GM19372 (cell line): ENCODE measurements around the gene ADAM8.

Experiments
- ATAC-seq: cut with Tn5 transposase; IDR thresholded peaks from one replicate; pipeline ENCODE4 v1.9.1; 2021; ENCODE audit warnings: mild to moderate bottlenecking, low read depth, moderate library complexity; ENCODE audit not compliant: unreplicated experiment

Gene ADAM8

DNA sequence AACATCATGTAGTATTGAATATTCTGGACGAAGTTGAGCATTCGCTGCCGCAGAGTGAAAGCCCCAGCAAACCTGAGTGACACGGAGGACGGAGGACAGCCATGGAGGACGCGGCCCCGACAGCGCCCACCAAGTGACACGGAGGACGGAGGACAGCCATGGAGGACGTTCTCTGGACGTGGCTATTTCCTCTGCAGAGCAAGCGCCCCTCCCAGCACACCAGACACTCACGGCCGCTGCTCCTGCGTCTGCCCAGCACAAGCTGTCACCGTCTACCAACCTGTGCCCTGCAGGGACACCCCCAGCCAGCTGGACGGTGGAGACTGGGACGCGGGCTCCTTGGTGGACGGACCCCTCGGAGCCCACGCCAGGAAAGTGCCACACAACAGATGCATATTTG is 7.3 kb upstream of the ADAM8 start:
- no peak for ATAC-seq

DNA sequence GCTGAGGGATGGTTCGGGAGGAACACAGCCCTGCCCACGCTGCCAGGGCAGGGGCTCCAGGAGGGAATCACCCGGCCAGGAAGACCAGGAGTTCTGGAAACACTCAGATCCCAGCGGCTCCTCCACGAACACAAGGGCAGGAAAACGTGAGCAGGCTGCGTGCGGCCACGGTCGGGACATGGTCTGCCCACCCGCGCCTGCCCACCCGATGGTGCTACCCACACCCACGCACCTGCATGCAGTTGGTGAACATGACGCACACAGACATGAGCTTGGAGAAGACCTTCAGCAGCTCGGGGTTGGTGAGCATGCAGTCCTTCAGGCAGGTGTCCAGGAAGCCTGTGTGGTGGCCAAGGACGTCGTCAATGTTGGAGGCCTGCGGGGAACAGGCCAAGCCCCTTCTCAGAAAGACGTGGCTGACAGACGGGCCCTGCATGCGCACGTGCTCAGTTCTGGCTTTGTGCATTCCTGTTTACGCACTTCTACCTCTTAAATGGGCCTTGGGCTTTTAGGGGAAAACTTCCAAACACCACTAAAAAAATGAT is 6.2 kb upstream of the ADAM8 start:
- no peak for ATAC-seq

DNA sequence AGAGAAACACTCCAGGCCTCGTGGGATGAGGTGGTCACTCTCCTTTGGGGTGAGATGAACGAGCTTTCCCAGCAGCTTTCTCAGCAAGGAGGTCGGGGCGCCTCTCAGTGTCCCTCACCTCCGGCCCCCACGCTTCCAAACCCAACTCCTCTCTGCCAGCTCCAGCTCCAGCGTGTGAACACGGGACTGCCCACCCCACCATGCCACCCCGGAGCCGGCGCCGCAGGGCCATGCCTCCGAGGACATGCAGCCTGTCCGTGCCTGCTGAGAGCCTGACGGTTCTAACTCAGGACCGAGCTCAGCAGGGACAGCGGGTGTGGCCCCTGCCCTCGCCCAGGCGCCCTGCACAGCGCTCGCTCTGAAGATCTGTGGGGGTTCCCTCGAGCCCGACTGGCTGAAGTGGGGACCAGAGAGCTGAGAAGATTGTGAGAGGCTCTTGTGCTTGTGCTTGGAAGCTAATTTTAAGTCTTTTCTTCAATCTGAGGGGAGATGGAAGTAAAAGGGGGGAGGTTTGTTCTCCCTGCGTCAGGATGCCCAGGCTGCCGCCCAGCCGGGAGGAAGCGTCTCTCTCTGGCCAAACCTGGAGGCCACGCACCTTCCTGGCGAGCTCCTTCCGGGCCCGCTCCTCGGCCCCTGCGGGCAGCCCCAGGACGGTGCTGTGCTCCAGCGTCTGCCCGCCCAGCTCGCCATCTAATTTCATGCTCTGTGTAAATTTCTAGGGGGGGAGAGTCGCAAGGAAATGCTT is 5.1 kb upstream of the ADAM8 start:
- ATAC-seq = no peak

DNA sequence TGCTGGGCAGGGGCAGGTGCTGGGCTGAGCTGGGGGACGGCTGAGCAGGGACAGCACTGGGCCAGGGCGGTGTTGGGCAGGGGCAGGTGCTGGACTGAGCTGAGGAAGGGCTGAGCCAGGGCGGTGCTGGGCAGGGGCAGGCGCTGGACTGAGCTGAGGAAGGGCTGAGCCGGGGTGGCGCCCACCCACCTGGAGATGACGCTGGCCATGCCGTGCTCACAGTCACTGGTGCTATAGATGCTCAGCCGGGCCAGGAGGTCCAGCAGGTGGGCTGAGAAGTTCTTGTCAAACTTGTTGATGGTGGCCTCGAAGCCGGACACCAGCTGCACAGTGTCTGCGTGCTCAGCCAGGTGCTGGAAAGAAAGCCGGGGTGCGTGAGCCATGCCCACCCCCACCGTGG is 4.4 kb upstream of the ADAM8 start:
- no peak for ATAC-seq

DNA sequence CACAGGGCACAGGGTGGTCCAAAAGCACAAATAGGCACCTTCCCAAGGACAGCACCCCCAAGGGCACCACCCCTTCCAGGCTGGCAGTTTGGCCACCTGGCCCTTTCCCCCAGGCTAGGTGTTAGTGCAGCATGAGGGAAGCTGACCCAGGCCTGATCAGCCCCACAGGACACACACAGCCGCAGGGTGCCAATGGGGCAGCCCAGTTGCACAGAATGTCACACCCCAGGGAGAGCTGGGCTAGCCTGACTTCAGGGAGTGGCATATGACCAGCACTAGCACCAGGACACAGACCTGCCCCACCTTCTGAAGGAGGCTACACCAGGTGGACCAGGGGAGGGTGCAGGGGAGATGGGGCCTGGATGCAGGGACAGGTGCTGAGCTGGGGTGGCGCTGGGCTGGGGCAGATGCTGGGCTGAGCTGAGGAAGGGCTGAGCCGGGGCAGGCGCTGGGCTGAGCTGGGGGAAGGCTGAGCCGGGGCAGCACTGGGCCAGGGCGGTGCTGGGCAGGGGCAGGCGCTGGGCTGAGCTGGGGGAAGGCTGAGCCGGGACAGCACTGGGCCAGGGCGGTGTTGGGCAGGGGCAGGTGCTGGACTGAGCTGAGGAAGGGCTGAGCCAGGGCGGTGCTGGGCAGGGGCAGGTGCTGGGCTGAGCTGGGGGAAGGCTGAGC is 3.9 kb upstream of the ADAM8 start:
- no peak for ATAC-seq

DNA sequence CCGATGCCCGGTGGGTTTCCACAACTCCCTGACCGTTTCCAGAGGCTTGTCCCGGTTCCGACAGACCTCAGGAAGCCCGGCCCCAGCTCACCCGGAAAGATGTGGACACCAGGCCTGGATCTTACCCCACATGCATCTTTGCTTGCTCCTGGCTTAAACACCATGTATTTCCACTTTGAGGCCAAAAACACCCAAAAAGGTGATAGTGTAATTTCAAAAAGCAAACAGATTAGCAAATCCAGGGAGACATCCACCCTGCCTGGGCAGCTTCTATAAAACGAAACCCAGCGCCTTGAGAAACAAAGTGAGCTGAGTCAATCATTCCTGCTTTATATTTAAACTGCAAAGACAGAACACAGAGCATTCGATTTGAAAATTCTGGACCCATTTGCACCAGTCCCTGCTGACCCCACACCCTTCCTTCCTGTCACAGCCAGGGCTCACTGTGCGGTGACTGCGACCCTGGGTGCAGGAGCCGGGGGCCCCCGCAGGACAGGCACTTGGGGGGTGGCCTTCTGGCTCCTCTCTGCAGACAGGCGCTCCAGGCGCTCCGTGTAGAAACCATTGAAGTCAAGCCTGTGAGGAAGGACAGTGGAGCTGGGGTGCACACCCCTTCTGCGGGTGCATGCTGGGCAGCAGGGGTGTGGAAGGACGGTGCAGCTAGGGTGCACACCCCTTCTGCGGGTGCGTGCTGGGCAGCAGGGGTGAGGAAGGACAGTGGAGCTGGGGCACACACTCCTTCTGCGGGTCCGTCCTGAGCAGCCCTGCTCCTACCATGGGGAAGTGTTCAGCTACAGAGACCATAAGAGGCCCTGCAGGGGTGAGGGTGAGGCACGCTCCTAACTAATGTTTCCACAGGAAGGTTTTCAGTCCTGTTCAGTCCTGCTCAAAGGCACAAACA is 2.9 kb upstream of the ADAM8 start:
- no peak for ATAC-seq

DNA sequence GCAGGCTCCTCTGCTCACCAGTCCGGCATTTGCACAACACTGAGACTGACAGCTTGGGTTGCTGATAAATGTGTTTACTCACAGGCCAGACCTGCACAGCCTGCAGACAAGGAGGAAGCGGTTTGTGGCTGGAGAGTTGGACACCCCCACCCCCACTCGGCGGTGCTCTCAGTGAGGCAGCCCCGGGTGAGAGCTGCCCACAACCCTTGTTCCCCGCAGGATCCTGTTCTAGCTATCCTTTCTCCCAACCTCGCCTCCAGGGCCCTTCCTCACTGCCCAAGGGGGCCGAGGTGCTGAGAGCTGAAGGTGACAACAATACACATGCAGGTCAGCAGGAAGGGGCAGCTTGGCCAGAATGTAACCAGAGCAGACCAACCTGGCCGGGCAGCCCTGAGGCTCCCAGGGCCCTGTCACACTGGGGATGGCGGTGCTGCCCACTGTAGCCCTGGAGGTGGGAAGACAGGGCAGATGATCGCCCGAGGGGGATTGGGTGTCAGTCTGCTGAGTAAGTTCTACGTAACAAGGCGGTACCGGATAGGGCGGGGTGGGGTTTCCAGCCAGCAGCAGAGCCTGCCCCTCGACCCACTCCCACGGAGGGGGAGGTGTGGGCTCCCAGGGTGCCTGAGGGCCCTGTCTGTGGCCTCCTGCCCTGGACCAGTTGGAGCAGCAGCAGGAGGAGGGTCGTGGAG is 2.1 kb upstream of the ADAM8 start:
- peak; percentile 42 for ATAC-seq

DNA sequence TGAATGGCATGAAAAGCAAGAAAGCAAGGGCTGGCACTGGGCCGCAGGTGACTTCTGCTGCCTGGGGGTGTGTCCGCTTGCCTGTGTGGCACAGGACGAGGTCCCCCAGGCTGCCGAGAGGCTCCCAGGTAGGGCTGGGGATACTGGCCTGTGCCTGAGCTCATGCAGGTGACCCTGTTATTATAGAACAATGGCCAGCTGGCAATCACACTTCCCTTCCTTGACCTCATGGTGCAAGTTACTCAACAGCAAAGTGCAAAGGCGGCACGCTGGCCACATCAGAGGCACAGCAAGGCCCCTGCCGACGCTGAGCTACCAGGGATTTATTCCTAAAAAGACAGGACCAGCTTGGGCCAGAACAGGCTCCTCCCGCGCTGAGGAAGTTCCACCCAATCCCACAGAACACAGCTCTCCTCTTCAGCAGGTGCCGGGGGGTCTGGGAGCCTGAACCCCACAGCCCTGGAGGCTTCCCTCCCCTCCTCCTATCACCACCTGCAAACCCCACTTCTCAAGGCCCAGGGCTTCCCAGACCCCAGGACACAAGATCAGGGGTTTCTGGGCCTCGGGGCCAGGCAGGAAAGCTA is 1.4 kb upstream of the ADAM8 start:
- no peak for ATAC-seq

DNA sequence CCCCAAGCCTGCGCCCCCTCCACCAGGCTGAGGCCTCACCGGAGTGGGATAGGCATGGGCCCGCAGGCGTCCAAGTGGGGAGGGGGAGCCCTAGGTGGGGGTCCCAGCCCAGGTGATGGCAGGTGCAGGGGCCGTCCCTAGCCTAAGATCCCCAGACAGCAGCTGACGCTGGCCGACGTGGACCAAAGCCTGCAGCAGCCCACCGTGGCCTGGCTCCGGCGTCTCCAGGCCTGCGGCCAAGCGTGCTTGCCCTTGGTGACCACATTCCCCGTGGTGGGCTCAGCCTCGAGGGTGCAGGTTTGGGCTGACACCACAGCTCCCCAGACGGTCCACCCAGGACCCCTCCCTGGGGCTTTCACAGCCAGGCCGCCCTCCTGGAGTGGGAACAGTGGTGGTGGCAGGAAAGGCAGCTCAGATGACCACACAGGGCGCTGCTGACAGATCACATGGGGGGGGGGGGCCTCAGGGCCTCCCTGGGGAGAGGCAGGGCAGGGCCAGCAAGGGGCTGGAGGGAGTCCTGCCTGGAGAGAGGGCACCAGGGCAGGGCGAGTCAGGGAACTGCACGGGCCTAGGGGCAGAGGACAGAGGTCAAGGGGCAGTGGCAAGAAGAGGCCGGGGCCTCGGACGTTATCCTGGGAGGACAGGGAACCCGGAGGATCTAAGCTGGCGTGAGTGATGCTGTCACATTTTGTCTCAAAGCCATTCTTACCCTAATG is 767 bp upstream of the ADAM8 start:
- ATAC-seq = no peak

DNA sequence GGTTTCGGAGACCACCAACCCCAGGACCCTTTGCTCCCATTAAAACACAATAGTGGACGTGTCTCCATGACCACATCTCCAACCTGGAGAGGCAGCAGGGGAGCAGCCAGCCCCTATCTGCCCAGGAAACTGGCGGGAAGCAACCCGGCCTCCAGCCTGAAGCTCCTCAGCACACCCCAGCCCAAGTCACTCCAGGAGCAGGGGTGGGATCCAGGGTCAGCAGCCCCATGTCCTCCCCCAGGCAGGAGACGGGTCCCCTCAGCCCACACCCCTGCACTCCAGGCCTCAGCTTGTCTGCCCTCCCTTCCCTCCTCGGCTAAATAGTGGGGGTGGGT is 601 bp downstream of the ADAM8 start:
- ATAC-seq = no peak

DNA sequence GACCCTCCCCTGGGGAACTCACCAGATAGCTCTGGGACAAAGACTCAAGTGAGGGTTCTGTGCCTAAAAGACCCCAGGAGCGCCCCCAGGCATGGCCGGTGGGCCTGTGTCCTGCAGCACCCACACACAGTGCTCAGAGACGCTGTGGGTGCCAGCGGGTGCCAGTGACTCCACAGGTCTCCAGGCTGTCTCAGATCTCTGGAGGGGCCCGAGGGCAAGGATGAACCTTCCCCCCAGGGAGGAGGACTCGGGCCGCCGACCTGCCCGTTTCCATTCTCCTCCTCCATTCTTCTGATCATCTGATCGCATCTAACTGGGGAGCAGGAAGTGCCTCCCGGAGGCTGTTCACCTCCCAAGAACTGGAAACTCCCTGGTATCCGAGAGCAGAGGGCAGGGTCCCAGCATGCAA is 980 bp downstream of the ADAM8 start:
- ATAC-seq = peak; percentile 32

DNA sequence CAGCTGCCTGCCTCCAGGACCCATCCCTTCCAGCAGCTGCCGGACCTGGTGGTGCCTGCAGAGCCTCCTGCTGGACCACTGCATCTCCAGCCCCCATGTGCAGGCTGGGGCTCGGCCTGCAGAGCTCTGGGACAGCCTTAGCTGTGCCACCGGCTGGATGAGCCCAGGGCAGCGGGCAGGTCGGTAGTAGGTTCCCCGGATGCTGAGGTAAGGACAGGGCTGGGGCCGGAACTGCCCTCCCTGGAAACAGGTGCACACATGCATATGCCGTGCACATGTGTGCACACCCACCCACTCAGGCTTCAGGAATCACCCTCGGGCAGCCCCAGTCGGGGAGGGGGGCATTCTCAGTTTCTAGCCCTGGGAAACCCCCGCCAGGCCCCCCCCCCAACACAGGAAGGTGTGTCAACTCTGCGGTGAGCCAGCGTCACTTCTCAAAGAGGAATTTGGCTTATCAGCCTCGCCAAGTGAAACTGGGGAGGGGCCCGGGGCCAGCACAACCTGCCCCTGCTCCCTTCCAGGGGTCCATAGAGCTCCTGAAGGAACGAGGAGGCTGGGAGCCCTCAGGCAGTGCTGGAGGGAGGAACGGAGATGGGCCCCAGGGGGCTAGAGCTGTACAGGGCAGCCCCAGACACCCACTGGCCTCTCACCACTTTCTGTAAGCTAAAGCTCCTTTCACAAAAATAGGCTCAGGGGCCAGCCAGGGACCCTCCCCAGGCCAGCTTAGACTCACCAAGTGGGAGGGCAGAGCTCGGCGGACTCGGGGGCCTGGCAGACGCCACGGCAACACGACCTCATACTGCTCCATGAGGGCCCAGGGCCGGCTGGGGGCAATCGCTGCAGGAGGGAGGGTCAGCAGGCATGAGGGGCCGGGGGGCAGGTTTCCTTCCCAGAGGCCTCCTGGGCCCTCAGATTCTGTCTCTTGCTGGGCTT is 1.7 kb downstream of the ADAM8 start:
- ATAC-seq = peak; percentile 41

DNA sequence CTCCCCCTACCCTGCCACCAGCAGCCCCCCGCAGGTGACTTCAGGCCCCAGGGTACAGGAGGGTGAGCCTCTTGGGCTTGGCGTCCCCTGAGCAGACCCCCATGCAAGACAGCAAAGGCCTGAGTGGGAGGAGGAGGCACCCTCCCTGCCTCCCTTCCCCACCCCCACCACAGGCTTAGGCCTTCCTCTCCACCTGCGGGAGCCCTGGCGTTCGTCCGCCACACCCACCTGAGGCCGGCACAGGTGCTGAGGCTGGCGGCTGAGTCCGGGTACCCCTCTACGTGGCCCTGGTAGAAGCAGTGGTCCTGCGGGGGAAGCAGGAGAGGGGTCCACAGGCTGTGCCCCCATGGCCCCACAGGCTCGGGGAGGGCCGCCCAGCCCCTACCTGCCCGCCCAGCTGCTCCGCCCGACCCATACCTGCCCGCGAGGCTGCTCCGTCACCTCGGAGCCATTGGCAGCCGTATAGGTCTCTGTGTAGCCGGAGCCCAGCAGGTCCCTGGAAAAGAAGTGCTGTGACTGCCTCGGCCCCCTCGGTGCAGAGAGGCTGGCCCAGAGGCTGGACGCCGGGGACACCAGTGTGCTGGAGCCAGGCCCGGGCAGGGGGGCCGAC is 3.0 kb downstream of the ADAM8 start:
- no peak for ATAC-seq

DNA sequence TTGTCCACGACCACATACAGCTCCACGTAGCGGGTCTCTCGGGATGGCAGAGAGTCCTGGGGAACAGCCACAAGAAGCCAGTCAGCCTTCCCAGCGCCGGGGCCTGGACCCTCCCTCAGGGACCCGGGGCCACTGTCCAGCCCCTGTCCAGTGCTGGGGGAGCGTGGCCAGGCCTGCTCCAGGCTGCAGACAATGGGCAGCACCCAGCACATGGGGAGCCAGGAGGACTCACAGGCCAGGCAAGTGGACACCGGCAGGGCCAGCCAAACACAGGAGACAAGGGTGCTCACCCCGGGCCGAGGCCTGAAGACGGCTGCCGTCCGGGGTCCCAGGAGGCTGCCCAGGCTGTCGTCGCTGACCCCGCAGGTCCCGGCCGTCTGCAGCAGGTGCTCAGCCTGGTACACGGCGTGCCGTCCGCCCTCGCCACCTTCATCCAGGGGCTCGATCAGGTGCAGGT is 3.7 kb downstream of the ADAM8 start:
- ATAC-seq = no peak

DNA sequence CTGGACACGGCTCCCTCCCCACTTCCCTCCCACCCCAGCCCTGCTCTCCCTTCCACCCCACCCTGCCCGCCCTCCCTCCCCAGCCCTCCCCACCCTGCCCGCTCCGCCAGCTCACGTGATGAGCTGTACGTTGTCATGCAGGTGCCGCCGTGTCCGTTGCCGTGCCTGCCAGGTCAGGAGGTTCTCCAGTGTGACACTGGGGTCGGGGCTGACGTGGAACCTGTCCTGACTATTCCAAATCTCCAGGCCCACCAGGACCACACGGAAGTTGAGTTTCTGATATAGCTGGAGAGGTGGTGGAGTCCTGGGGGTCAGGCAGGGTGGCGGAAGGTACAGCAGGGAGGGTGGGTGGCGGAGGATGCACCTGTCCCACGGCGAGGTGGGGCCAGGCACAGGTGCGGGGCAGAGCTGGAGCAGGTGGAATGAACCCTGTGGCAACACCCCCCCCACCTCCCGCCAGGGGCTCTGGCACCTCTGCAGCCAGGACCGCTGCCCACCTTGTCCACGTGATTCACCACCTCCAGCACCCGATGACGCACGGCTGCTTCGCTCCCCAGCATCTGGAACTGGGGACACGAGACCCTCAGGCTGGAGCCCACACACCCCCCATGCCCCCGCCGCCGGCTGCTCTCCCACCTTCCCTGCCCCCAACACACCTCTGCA is 4.2 kb downstream of the ADAM8 start:
- ATAC-seq = no peak

DNA sequence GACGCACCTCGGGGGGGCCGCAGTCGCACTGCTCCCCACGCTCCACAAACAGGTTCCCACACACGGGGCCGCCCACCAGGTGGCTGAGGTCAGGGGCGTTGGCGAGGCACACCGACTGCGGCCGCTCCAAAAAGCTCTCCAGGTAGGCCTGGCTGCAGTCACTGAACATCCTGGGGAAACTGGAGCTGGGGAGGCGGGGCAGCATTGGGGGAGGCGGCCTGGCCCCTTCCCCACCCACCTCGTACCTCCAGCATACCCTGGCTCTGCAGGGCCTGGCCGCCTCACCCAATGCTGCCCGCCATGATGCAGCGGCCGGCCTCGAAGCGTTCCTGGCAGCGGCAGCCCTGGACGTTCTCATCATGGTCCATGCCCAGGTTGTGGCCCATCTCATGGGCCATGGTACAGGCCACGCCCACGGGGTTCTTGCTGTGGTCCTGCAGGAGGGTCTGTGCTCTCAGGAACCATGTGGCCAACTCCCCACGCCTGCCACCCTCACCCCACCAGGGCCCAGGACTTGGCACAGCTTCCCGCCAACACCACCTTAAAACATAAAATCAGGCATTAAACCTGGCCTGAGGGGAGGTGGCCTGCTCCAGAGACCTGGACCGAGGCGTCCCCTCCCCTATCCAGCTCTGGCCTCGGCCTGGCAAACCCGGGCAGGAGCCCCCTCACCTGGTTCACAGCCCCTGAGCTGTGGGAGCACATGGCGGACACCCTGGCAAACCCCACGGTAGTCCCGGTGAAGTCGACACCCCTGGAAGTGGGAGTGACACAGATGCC is 5.0 kb downstream of the ADAM8 start:
- ATAC-seq = no peak
